B cell (primary cell): ENCODE measurements around the gene HECA.
"Not testable (repeated sequence)": the region's sequence is repeated elsewhere in the genome, so short reads cannot be mapped to it uniquely, and the experiment has no call there.

Experiments used
- EZH2 ChIP-seq: IDR thresholded peaks from 2 replicates; pipeline ENCODE4 v1.6.1; 2012; ENCODE audit warnings: borderline replicate concordance, low read depth, mild to moderate bottlenecking, moderate library complexity, low read length; ENCODE audit not compliant: insufficient read depth, poor library complexity, severe bottlenecking
- TF ChIP-seq, protein P1 (sequence below): fragments of 200-600 bp; IDR thresholded peaks from one replicate; pipeline ENCODE4 v1.8.0; 2022; ENCODE audit warnings: antibody characterized with exemption, mild to moderate bottlenecking

DNA sequence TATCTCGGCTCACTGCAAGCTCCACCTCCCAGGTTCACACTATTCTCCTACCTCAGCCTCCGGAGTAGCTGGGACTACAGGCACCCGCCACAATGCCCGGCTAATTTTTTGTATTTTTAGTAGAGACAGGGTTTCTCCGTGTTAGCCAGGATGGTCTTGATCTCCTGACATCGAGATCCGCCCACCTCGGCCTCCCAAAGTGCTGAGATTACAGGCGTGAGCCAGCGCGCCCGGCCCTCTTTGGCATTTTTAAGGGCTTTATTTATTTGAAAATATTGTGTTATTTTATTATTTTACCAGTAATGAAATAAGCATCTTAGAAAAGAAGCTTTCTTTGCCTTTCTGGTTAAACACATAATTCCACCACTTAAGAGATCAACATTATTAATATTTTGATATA, 6.0 kb downstream of the HECA start:
- TF ChIP-seq, protein P1, sequence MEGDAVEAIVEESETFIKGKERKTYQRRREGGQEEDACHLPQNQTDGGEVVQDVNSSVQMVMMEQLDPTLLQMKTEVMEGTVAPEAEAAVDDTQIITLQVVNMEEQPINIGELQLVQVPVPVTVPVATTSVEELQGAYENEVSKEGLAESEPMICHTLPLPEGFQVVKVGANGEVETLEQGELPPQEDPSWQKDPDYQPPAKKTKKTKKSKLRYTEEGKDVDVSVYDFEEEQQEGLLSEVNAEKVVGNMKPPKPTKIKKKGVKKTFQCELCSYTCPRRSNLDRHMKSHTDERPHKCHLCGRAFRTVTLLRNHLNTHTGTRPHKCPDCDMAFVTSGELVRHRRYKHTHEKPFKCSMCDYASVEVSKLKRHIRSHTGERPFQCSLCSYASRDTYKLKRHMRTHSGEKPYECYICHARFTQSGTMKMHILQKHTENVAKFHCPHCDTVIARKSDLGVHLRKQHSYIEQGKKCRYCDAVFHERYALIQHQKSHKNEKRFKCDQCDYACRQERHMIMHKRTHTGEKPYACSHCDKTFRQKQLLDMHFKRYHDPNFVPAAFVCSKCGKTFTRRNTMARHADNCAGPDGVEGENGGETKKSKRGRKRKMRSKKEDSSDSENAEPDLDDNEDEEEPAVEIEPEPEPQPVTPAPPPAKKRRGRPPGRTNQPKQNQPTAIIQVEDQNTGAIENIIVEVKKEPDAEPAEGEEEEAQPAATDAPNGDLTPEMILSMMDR, result not testable (repeated sequence)
- not testable (repeated sequence) for TF ChIP-seq EZH2
